HEK293T (cell line): Measurements from ENCODE around the gene SH3PXD2B.

ENCODE experiments used
- CTCF ChIA-PET: fragments of 350-600 bp; formaldehyde crosslinking; extraction: SDS; loops from one replicate; lab custom pipeline; 2021; ENCODE audit warnings: antibody characterized with exemption, inconsistent platforms; lab: Yijun Ruan, JAX
- POLR2A ChIA-PET: fragments of 350-600 bp; formaldehyde crosslinking; extraction: SDS; loops from one replicate; lab custom pipeline; 2020; ENCODE audit warnings: antibody characterized with exemption, inconsistent platforms; lab: Yijun Ruan, JAX
- DNase-seq: peaks from one replicate; pipeline ENCODE4 v3.0.0; 2012; ENCODE audit warnings: mixed read lengths; ENCODE audit errors: extremely low spot score
- ARNT ChIP-seq: fragments of 450-650 bp; IDR thresholded peaks from 2 replicates; pipeline ENCODE4 v1.6.1; 2017; ENCODE audit warnings: mild to moderate bottlenecking
- BHLHE40 ChIP-seq: fragments of 450-650 bp; IDR thresholded peaks from 2 replicates; pipeline ENCODE4 v1.6.1; 2016; ENCODE audit warnings: mild to moderate bottlenecking, moderate library complexity, borderline replicate concordance
- CTBP1 ChIP-seq: fragments of 450-650 bp; IDR thresholded peaks from 2 replicates; pipeline ENCODE4 v1.6.1; 2016; ENCODE audit warnings: borderline replicate concordance
- ELF4 ChIP-seq: fragments of 450-650 bp; IDR thresholded peaks from 2 replicates; pipeline ENCODE4 v1.6.1; 2017; ENCODE audit warnings: antibody characterized with exemption
- FOXA1 ChIP-seq: fragments of 450-650 bp; IDR thresholded peaks from 2 replicates; pipeline ENCODE4 v1.6.1; 2016; ENCODE audit warnings: mild to moderate bottlenecking
- FOXK2 ChIP-seq: fragments of 450-650 bp; IDR thresholded peaks from 2 replicates; pipeline ENCODE4 v1.6.1; 2016; ENCODE audit warnings: mild to moderate bottlenecking
- FOXM1 ChIP-seq: fragments of 450-650 bp; IDR thresholded peaks from 2 replicates; pipeline ENCODE4 v1.6.1; 2017; ENCODE audit warnings: mild to moderate bottlenecking, borderline replicate concordance
- HDGF ChIP-seq: fragments of 450-650 bp; IDR thresholded peaks from 2 replicates; pipeline ENCODE4 v1.6.1; 2017; ENCODE audit warnings: antibody characterized with exemption, borderline replicate concordance
- L3MBTL2 ChIP-seq: fragments of 450-650 bp; conservative IDR thresholded peaks from 2 replicates; pipeline ENCODE4 v1.6.1; 2016; ENCODE audit warnings: mild to moderate bottlenecking
- LEF1 ChIP-seq: fragments of 450-650 bp; IDR thresholded peaks from 2 replicates; pipeline ENCODE4 v1.6.1; 2017; ENCODE audit warnings: mild to moderate bottlenecking, borderline replicate concordance
- NFRKB ChIP-seq: fragments of 450-650 bp; IDR thresholded peaks from 2 replicates; pipeline ENCODE4 v1.6.1; 2016; ENCODE audit warnings: mild to moderate bottlenecking, moderate library complexity
- PKNOX1 ChIP-seq: fragments of 450-650 bp; IDR thresholded peaks from 2 replicates; pipeline ENCODE4 v1.6.1; 2016
- SP1 ChIP-seq: fragments of 450-650 bp; IDR thresholded peaks from 2 replicates; pipeline ENCODE4 v1.6.1; 2017
- SUZ12 ChIP-seq: fragments of 450-650 bp; IDR thresholded peaks from 2 replicates; pipeline ENCODE4 v1.6.1; 2016; ENCODE audit warnings: mild to moderate bottlenecking
- TARDBP ChIP-seq: fragments of 450-650 bp; IDR thresholded peaks from 2 replicates; pipeline ENCODE4 v1.6.1; 2016
- ZNF384 ChIP-seq: fragments of 450-650 bp; IDR thresholded peaks from 2 replicates; pipeline ENCODE4 v1.6.1; 2016

SH3PXD2B gene

GRCh38 chr5:172439785-172440477 lies 14.4 kb downstream of the SH3PXD2B start:
- TF ChIP-seq FOXK2 (no peak), HDGF (no peak), SP1 (no peak), L3MBTL2 (no peak), TARDBP (no peak), ELF4 (no peak), SUZ12 (no peak), BHLHE40 (no peak), NFRKB (no peak), PKNOX1 (no peak), FOXA1 (no peak)
- DNase-seq: no peak
- ChIA-PET POLR2A (interaction anchor here (1.5 kb wide), 1 partner anchor 13 kb away, joined by 4 read pairs; no protein-coding TSS in a partner anchor), CTCF (interaction anchor here (4.0 kb wide), 1 partner anchor 11 kb away, joined by 31 read pairs; no protein-coding TSS in a partner anchor)

GRCh38 chr5:172438319-172438668 lies 16.0 kb downstream of the SH3PXD2B start:
- no peak for DNase-seq
- ChIA-PET POLR2A (interaction anchor here (1.3 to 1.5 kb wide), 2 partner anchors 35 to 250 kb away, joined by 4 to 7 read pairs; partner anchors contain the start of gene STK10), CTCF (interaction anchor here (1.0 to 4.0 kb wide), 2 partner anchors 13 to 21 kb away, joined by 3 to 31 read pairs; no protein-coding TSS in a partner anchor)
- TF ChIP-seq BHLHE40 (no peak), SP1 (no peak), NFRKB (no peak), CTBP1 (no peak), FOXM1 (no peak), FOXA1 (no peak), ARNT (no peak), LEF1 (no peak), FOXK2 (no peak), TARDBP (no peak), PKNOX1 (no peak), L3MBTL2 (no peak), HDGF (no peak)

GRCh38 chr5:172437445-172438318 lies 16.6 kb downstream of the SH3PXD2B start:
- POLR2A ChIA-PET: interaction anchor here (1.3 to 1.5 kb wide), 2 partner anchors 35 to 250 kb away, joined by 4 to 7 read pairs; partner anchors contain the start of gene STK10
- peak; percentile 51 for DNase-seq
- TF ChIP-seq NFRKB (no peak), PKNOX1 (no peak), ARNT (no peak), HDGF (no peak), FOXM1 (no peak), ZNF384 (no peak), L3MBTL2 (no peak), FOXA1 (no peak), ELF4 (no peak), SUZ12 (no peak), CTBP1 (no peak), BHLHE40 (no peak), LEF1 (no peak), TARDBP (no peak), FOXK2 (no peak), SP1 (no peak)
- CTCF ChIA-PET: interaction anchor here (0.6 to 4.0 kb wide), 3 partner anchors 14 to 328 kb away, joined by 3 to 31 read pairs (median 3); no protein-coding TSS in a partner anchor

- CTCF ChIA-PET: interaction anchor here (4.0 kb wide), 1 partner anchor 14 kb away, joined by 31 read pairs; no protein-coding TSS in a partner anchor
- TF ChIP-seq ZNF384: no peak
- no peak for TF ChIP-seq NFRKB
- no peak for TF ChIP-seq SP1
- no peak for TF ChIP-seq FOXA1
- TF ChIP-seq BHLHE40: no peak
- no peak for DNase-seq
- POLR2A ChIA-PET: interaction anchor here (1.3 to 1.5 kb wide), 2 partner anchors 34 to 249 kb away, joined by 4 to 7 read pairs; partner anchors contain the start of gene STK10
Observed at GRCh38 chr5:172436879-172437369, 17.4 kb downstream of the SH3PXD2B start.

GRCh38 chr5:172436078-172436878 lies 18.0 kb downstream of the SH3PXD2B start:
- TF ChIP-seq L3MBTL2: no peak
- TF ChIP-seq CTBP1: no peak
- TF ChIP-seq ZNF384: no peak
- no peak for TF ChIP-seq LEF1
- no peak for TF ChIP-seq PKNOX1
- TF ChIP-seq TARDBP: no peak
- TF ChIP-seq SUZ12: no peak
- no peak for TF ChIP-seq HDGF
- no peak for TF ChIP-seq NFRKB
- DNase-seq: no peak
- CTCF ChIA-PET: interaction anchor here (4.0 kb wide), 1 partner anchor 15 kb away, joined by 31 read pairs; no protein-coding TSS in a partner anchor
- POLR2A ChIA-PET: no interaction called here
